HUDEP-2 (cell line): ENCODE measurements around the gene HASPIN.
"Not testable (repeated sequence)": the region's sequence is repeated elsewhere in the genome, so short reads cannot be mapped to it uniquely, and the experiment has no call there.

ENCODE experiments used
- DNase-seq, 76 experiments: peaks; one replicate each; lab custom pipeline; 2025; ENCODE audit not compliant: unreplicated experiment in 76 of 76; lab: John Stamatoyannopoulos, UW

HASPIN gene

DNA sequence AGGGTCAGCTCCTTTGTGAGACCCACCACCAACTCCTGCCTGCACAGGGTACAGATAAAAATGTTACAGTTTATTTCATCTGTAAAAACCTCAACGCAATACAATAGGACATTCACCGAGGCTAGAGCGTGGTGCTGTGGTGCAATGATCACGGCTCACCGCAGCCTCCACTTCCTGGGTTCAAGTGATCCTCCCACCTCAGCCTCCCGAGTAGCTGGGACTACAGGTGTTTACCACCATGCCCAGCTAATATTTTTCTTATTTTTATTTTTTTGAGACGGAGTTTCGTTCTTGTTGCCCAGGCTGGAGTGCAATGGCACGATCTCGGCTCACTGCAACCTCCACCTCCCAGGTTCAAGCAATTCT is 11.2 kb downstream of the HASPIN start:
- DNase-seq = not testable (repeated sequence)

- DNase-seq = no peak
Measured at GRCh38 chr17:3735515-3735914, 11.8 kb downstream of the HASPIN start.

DNA sequence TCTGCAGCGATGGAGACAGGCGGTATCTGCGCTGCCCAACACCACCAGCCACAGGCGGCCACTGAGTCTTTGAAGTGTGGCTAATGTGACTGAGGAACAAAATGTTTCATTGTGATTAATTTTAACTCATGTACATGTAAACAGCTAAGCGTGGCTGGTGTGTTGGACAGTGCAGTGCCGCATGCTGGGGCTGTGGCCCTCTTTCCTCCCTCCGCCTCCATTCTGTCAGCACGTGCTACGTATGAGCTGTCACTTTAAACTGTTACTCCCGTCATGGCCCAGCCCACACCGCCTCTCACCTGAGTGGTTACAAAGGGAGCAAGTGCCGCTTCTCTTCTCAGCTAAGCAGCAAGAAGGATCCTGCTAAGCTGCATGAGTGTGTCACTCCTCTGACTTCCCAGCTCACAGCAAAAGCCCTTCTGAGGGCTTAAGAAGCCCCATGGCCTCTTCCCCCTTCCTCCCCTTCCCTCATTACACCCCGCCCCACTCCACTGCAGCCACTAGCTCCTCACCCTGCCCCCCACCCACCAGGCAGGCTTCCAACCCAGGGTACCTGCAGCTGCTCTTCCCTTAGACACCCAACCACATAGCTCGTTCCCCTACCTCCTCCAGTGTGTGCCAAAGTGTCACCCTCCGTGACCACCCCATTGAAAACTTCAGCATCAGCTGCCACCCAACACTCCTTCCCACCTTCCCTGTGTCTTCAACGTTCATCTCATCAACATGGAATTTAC is 15.0 kb downstream of the HASPIN start:
- DNase-seq = no peak

- no peak for DNase-seq
Measured at GRCh38 chr17:3739422-3740124, 15.9 kb downstream of the HASPIN start.

GRCh38 chr17:3740611-3741073 is 16.9 kb downstream of the HASPIN start:
- no peak for DNase-seq

DNA sequence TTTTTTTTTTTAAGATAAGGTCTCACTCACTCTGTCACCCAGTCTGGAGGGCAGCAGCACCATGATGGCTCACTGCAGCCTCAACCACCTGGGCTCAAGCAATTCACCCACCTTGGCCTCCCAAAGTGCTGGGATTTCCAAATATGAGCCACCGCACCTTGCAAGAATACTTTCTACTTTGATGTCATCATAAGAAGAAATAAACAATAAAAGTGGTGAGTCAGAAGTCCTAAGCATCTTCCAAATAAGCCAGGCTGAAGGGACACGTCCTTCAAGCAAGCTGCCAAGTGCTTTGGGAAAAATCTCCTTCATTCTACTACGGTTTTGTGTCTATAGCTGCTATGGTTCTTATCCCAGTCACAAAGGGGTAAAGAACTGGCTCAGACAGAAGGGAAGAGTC is 20.3 kb downstream of the HASPIN start:
- no peak for DNase-seq

GRCh38 chr17:3745071-3745470 is 21.4 kb downstream of the HASPIN start:
- no peak for DNase-seq

DNA sequence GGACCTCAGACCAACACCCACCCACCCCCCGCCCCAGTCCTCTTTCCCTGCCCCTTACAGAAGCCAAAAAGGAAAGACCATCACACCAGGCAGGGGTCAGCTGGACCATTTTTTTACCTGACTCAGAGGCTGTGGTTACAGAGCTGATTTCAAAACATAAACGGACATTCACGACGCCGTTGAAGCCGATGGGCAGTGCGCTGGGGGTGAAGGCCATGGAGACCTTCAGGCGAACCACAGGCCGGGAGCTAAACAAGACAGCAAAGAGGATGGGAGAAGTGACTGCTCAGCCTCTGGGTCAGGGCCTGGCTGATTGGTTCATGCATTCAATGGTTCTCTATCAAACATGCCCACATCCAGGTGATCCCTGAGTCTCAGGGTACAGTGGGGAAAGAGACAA is 24.1 kb downstream of the HASPIN start:
- no peak for DNase-seq

DNA sequence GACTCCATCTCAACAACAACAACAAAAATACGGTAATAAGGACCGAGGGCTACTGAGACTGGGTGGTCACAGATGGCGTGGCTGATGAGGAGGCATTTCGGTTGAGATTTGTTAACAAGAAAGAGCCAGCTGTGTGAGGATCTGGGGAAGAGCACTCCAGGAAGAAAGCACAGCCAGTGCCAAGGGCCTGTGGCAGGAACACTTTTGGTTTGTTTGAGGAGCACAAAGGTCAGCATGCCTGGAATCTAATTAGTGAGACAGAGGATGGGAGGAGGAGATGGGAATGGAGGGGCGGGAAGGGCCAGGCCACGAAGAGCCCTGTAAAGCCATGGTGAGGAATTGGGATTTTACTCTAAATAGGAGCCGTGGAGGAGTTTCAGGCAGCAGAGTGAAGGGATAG is 24.9 kb downstream of the HASPIN start:
- DNase-seq = no peak

DNA sequence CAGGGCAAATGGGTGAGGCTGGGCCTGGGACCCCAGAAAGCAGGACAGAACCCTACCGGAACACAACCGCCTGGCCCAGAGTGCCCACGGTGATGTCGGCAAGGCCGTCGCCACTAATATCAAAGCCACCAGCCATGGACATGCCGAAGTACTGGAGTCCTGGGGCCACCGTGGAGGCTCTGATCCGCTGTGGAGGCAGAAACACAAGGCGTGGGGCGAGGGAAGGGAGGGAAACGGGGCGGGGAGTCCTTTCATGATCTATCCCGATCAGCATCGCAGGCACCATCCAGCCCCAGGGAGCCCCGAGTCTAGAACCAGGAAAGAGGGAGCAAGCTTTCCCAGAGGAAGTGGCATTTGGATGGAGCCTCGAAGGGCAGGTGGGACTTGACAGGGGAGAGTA is 26.6 kb downstream of the HASPIN start:
- no peak for DNase-seq

GRCh38 chr17:3750926-3751325 is 27.2 kb downstream of the HASPIN start:
- DNase-seq = no peak

DNA sequence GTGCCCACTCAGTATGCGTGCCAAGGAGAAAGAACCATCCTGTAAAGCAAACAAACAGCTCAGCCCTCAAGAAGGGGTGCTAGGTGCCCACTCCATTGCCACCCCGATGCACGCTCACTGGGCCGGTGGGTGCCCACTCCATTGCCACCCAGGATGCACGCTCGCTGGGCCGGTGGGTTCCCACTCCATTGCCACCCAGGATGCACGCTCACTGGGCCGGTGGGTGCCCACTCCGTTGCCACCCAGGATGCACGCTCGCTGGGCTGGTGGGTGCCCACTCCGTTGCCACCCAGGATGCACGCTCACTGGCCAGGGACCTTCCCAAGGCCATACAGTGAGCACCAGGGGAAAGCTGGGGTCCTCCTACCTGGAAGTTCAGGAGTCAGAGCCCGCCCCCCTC is 28.1 kb downstream of the HASPIN start:
- no peak for DNase-seq

DNA sequence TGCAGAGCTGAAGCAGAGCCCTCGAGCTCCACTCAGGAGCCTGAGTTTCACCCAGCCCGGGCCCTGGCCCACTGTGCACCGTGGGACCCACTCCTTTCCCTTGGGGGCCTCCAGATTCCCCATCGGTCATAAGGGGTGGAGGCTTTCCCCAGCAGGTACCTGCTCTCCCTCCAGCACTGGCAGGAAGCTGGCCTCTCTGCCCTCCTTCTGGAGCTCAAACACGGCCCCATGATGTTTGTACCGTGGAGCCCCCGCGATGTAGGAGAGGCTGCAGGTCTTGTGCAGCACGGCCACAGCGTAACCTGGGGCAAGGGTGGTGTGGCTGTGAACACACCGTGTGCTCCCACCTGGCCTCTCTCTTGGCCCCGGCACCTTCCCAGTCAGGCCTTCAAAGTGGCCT is 29.9 kb downstream of the HASPIN start:
- no peak for DNase-seq

DNA sequence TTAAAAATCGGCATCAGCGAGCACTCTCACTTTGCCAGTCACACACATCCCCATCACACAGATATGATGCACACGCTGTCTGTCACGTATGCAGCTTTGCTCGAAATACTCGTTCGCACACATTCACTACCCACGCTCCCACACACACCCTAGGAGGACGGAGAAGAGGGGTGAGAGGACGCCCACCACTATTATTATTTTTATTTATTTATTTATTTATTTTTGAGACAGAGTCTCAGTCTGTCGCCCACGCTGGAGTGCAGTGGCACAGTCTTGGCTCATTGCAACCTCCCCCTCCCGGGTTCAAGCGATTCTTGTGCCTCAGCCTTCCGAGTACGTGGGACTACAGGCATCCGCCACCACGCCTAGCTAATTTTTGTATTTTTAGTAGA is 30.4 kb downstream of the HASPIN start:
- DNase-seq = no peak

GRCh38 chr17:3754458-3755334 is 31.0 kb downstream of the HASPIN start:
- DNase-seq = peak in 36 of 76 experiments; percentile 1 to 53 (median 18)

GRCh38 chr17:3755335-3756030 is 31.8 kb downstream of the HASPIN start:
- DNase-seq = no peak

DNA sequence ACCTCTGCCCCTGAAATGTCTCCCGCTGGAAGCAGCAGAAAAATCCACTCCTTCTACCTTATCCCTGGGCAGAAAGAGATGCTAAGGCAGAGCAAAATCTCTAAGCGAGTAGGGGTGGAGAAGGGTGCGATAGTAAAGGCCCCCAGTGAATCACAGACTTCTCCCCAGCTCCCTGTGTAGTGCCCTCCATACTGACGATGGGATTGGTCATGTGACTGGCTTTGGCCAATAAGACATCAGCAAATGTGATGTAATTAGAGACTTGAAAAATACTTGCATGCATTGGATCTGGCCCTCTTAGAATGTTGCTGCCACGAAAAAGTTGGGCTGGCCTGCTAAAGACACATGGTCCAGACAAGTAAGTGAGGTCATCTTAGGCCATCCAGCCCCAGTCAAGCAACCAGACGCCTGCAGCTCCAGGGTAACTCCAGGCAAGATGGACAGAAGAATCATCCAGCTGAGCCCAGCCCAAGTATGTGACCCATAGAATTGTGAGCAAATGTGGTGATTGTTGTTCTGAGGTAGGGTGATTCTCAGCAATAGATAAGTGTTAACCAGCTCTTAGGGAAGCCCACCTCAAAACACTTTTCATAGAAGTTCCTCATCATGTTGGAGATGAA is 36.0 kb downstream of the HASPIN start:
- no peak for DNase-seq

GRCh38 chr17:3761036-3761917 is 37.6 kb downstream of the HASPIN start:
- no peak for DNase-seq

DNA sequence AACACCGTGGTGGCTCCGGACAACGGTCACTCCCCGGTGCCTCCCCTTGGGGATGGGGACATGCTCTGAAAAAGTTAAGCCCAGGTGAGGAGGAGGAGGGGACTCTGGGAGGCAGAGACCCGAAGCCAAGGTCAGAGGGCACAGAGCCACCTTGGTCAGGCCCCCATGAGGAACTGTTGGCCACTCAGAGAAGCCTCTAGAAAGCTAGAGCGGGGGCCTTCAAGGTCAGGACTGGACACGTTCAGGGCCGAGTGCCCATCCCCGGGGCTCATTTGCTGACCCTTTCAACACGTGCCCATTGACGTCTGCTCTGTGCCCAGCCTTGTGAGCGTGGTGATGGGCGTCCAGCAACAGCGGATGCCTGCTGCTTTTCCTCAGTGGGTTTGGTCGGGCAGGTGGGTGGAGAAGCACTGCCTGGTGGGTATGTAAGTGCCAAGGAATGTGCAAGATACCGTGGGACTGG is 38.2 kb downstream of the HASPIN start:
- no peak for DNase-seq
